Upper lobe of left lung (tissue), 4 donors: ENCODE data around the gene ACADM.

Source experiments
- CTCF ChIP-seq, 6 experiments: fragments of 450-650 bp in 4 of 6; fragments of 200-600 bp in 2 of 6; sonication (generic) in 2 of 6; IDR thresholded peaks; one replicate each; pipeline ENCODE4 v1.5.1; 2016 to 2019; ENCODE audit warnings: antibody characterized with exemption in 6 of 6
- EP300 ChIP-seq, 4 donors: sonication (generic); formaldehyde crosslinking; IDR thresholded peaks; one replicate each; pipeline ENCODE4 v1.5.1; 2017; ENCODE audit warnings: antibody characterized with exemption in 4 of 4, control low read depth in 2 of 4

DNA sequence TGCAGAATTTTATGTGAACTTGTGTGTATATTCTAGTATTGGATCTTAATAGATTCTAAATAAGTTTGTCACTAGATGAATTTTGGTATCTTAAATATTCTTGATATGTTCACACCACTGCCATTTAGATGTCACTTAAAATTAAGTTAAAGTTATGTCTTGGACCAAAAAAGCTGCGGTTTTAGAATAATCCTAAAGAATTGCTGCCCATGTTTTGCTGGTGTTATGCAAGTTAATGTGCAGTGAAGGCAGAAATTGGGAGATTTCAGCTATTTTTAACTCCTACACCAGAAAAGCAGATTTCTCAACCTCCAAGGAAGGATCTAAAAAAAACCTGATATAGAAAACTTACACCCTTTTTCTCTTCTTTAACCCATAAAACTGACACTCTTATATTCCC lies 757 bp downstream of the ACADM start:
- TF ChIP-seq CTCF (IDR thresholded peaks at IDR 0.05): no peak
- TF ChIP-seq EP300 (IDR thresholded peaks at IDR 0.05): no peak
